Measurements from ENCODE around the gene CILP. TPM values are rescaled to one million over a fixed set of nuclear protein-coding genes. Genes with fewer than 3 reads are reported as not detected.

The CILP gene, protein sequence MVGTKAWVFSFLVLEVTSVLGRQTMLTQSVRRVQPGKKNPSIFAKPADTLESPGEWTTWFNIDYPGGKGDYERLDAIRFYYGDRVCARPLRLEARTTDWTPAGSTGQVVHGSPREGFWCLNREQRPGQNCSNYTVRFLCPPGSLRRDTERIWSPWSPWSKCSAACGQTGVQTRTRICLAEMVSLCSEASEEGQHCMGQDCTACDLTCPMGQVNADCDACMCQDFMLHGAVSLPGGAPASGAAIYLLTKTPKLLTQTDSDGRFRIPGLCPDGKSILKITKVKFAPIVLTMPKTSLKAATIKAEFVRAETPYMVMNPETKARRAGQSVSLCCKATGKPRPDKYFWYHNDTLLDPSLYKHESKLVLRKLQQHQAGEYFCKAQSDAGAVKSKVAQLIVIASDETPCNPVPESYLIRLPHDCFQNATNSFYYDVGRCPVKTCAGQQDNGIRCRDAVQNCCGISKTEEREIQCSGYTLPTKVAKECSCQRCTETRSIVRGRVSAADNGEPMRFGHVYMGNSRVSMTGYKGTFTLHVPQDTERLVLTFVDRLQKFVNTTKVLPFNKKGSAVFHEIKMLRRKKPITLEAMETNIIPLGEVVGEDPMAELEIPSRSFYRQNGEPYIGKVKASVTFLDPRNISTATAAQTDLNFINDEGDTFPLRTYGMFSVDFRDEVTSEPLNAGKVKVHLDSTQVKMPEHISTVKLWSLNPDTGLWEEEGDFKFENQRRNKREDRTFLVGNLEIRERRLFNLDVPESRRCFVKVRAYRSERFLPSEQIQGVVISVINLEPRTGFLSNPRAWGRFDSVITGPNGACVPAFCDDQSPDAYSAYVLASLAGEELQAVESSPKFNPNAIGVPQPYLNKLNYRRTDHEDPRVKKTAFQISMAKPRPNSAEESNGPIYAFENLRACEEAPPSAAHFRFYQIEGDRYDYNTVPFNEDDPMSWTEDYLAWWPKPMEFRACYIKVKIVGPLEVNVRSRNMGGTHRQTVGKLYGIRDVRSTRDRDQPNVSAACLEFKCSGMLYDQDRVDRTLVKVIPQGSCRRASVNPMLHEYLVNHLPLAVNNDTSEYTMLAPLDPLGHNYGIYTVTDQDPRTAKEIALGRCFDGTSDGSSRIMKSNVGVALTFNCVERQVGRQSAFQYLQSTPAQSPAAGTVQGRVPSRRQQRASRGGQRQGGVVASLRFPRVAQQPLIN
- total RNA-seq (ENCODE audit: low replicate concordance) = under 0.01 and 6.0 TPM in 2 replicates

DNA sequence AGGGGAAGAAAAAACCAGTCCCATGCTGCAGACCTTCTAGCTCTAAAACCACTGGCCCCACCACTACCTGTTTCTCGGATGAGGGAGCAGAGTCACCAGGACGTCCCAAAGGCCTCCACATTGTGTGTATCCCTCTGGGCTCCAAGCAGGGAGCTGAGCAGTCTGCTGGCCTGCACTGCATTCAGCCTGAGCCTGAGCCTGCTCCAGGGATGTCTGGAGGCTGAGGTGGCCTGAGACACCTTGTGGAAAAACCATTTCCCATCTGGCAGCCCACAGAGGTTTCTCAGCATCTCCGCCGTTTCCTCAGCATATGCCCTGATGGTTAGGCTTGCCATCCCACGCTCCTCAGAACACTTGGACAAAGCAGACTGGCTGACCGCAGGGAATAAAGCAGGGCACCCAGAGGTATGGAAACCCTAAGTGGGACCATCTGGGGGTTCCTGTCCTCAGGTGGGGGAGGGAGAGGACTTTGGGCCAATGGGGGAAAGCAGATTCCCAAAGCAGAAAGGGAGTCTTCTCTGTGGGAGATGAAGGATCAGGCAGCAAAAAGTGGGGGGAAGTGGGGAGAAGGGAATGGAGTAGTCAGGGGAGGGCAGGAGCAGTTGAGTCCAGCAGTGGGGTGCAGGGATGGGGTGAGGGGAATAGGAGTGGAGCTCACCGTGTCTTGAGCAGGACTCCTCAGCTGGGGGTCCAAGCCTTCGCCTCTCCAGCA lies at the start of gene CILP:
CILP (minus strand) TSS at position 704 of the 712 bp plus-strand sequence. CDS start 1,718 bp downstream, outside the sequence.

GRCh38 chr15:65184868-65185717 lies 26.2 kb downstream of the CILP start, which contains the start of gene CLPX:
CLPX (minus strand) TSS chr15:65185342; CDS start chr15:65185153, 189 bp downstream.

Other genes with a start within 250 kb of the CILP start
- 41.0 and 62.0 TPM in 2 replicates for gene SPG21, start 221.6 kb downstream of the CILP start, total RNA-seq (ENCODE audit: low replicate concordance)
- gene MTFMT, start 181.8 kb downstream of the CILP start, total RNA-seq (ENCODE audit: low replicate concordance) = 7.0 and 10.7 TPM in 2 replicates
- gene SLC51B, start 166.1 kb downstream of the CILP start, total RNA-seq (ENCODE audit: low replicate concordance) = not detected in 2 replicates
- gene RASL12, start 143.5 kb downstream of the CILP start, total RNA-seq (ENCODE audit: low replicate concordance) = 0.30 and 4.1 TPM in 2 replicates
- under 0.01 TPM in 1 of 2 replicates, not detected in the other for gene KBTBD13, start 134.7 kb downstream of the CILP start, total RNA-seq (ENCODE audit: low replicate concordance)
- 0.53 and 0.94 TPM in 2 replicates for gene UBAP1L, start 96.3 kb downstream of the CILP start, total RNA-seq (ENCODE audit: low replicate concordance)
- 9.5 and 10.5 TPM in 2 replicates for gene PDCD7, start 77.7 kb downstream of the CILP start, total RNA-seq (ENCODE audit: low replicate concordance)
- gene CLPX, start 26.1 kb downstream of the CILP start, total RNA-seq (ENCODE audit: low replicate concordance) = 26.7 and 33.0 TPM in 2 replicates
- 1.5 and 1.7 TPM in 2 replicates for gene PARP16, start 75.4 kb upstream of the CILP start, total RNA-seq (ENCODE audit: low replicate concordance)
- not detected in 2 replicates for gene RNU5A-1, start 84.6 kb upstream of the CILP start, total RNA-seq (ENCODE audit: low replicate concordance)
- gene RNU5B-1, start 93.2 kb upstream of the CILP start, total RNA-seq (ENCODE audit: low replicate concordance) = not detected in 2 replicates
- not detected in 2 replicates for gene IGDCC3, start 166.5 kb upstream of the CILP start, total RNA-seq (ENCODE audit: low replicate concordance)
- gene IGDCC4, start 211.5 kb upstream of the CILP start, total RNA-seq (ENCODE audit: low replicate concordance) = 0.68 and 4.8 TPM in 2 replicates